Heart right ventricle (tissue), 16 donors: ENCODE results near the gene MBD3L2. TPM values are rescaled to one million over a fixed set of nuclear protein-coding genes. Genes with fewer than 3 reads are reported as not detected.
A peak's percentile ranks its signal among the peaks of the same experiment; 100 is the strongest.

ENCODE experiments used
- ATAC-seq, 8 donors: fragments of 200-7000 bp; cut with Tn5 transposase; one replicate each; pipeline ENCODE4 v1.9.1; 2020; ENCODE audit warnings: mild to moderate bottlenecking in 8 of 8, moderate library complexity in 8 of 8, moderate number of reproducible peaks in 1 of 8
- DNase-seq, 2 donors: peaks; one replicate each; pipeline ENCODE4 v3.0.0-alpha.2; 2020
- H3K27ac ChIP-seq, 10 donors: fragments of 200-600 bp; sonication (generic) in 2 of 10; one replicate each; pipeline versions ENCODE4 v1.5.0 to v1.8.0; 2020 to 2022; ENCODE audit warnings: mild to moderate bottlenecking in 3 of 10
- H3K27me3 ChIP-seq, 7 donors: fragments of 200-600 bp; one replicate each; pipeline ENCODE4 v1.8.0; 2021 to 2022; ENCODE audit warnings: mild to moderate bottlenecking in 2 of 7
- H3K36me3 ChIP-seq, 9 donors: fragments of 200-600 bp; sonication (generic) in 1 of 9; one replicate each; pipeline versions ENCODE4 v1.5.0 to v1.8.0; 2020 to 2022; ENCODE audit warnings: mild to moderate bottlenecking in 2 of 9
- H3K4me1 ChIP-seq, 9 donors: fragments of 200-600 bp; sonication (generic) in 1 of 9; one replicate each; pipeline versions ENCODE4 v1.5.0 to v1.8.0; 2020 to 2022; ENCODE audit warnings: mild to moderate bottlenecking in 4 of 9
- H3K4me3 ChIP-seq, 10 donors: fragments of 200-600 bp; sonication (generic) in 2 of 10; one replicate each; pipeline versions ENCODE4 v1.5.0 to v1.8.0; 2020 to 2022; ENCODE audit warnings: mild to moderate bottlenecking in 7 of 10, moderate library complexity in 2 of 10
- H3K9me3 ChIP-seq, 11 donors: fragments of 200-600 bp in 10 of 11; sonication (generic) in 2 of 11; one replicate each; pipeline versions ENCODE4 v1.5.0 to v1.8.0; 2013 to 2022; ENCODE audit warnings: mild to moderate bottlenecking in 2 of 11, control low read depth in 1 of 11, moderate library complexity in 1 of 11
- CTCF ChIP-seq, 9 donors: fragments of 200-600 bp; sonication (generic) in 2 of 9; IDR thresholded peaks; one replicate each; pipeline versions ENCODE4 v1.5.0 to v1.8.0; 2021 to 2022; ENCODE audit warnings: antibody characterized with exemption in 9 of 9, mild to moderate bottlenecking in 5 of 9, moderate library complexity in 1 of 9
- WGBS, 2 donors: extraction: QIAGEN DNeasy Blood & Tissue Kit; methylation state at CpG; one replicate each; pipeline ENCODE4 v1.1.7; 2013; ENCODE audit warnings: inconsistent platforms in 1 of 2; 5-methylcytosine and 5-hydroxymethylcytosine counted together
- intact Hi-C, 10 donors: fragments of 100-400 bp; cut with DNase I; formaldehyde crosslinking; loops; one replicate each; pipeline versions ENCODE4 v1.11.1 to v1.14.2; 2022
- polyA plus RNA-seq, 2 donors: library from polyadenylated mRNA; stranded (reverse); fragments of 200-250 nt; gene quantifications; one replicate each; pipeline ENCODE4 v1.2.3, GENCODE V29; 2013
- total RNA-seq, 10 donors: library from RNA; stranded (reverse); fragmentation: NEBNext Ultra II Directional in 3 of 10; extraction: Animal tissue kit (Norgen Biotek cat#: 25700) in 3 of 10; gene quantifications; one replicate each; pipeline versions ENCODE4 v1.2.1 to v1.2.4, GENCODE V29; 2021 to 2023
- donor health status: Arrhythmogenic right ventricular cardiomyopathy.
- donor health status: ischemic (EF 13 %, LVEDD 7.1; RV severe dilation, severe dysfunction).
- donor health status: healthy with polysubstance abuse.
- donor health status: DM: no; HTN: yes; CAD: no.
- donor health status: DM: no; HTN: no; CAD: no.
- donor health status: ischemic (EF 25% LVEDD 6.9; RV normal size, moderate dysfunction).
- donor health status: ischemic (EF 25% LVEDD 5.7; RV mildly dilated, moderate dysfunction).
- donor health status: healthy.
- donor health status: DM: yes; HTN: yes; CAD: no.
- donor health status: Ischemic cardiomyopathy.
- donor health status: ischemic (EF 35%, LVEDD 5.7; RV mildly dilated, moderate dysfunction).
- donor health status: nonischemic (EF 11% LVEDD 7.7; RV severe dilation, severe dysfunction).
- donor health status: DM: yes; HTN: yes; CAD: no.
- donor health status: PGD.
- donor health status: ischemic (EF 29% LVEDD 5.4; RV normal size, mild dysfunction).
- donor health status: nonischemic (EF 23%, LVEDD 6.1; RV moderate dilation, normal function).

MBD3L2 gene
- total and polyA plus RNA-seq, 12 donors = not detected

DNA sequence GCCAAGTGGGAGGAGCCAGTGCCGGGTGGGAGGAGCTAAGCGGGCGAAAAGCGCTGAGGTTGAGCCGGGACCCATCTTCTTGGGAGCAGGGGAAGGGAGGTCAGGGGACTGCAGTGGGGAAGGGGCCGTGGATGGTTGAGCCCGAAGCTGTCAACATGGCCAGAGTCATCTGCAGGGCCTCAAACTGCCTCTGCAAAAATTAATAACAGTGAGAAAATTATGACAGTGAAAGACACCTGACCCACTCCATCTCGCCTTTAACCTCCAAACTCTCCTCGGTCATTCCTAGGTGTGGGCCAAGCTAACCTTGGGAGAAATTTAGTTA, 50.4 kb downstream of the MBD3L2 start:
- Histone ChIP-seq H3K4me1 (peaks cover 0 to 21% (median 7%) of the 10 kb centered on the region in 9 donors), H3K9me3 (peaks cover 0 to 36% (median 6%) of the 10 kb centered on the region in 11 donors), H3K36me3 (peaks cover 0 to 5% (median 0%) of the 10 kb centered on the region in 9 donors), H3K4me3 (peak overlapping the region; percentile 46 to 89 (median 64)), H3K27ac (peak overlapping the region; percentile 83 to 99 (median 94)), H3K27me3 (no peaks in the 10 kb centered on the region)
- 12 to 13% methylated on average over 9 of the region's 9 CpGs for WGBS, 2 donors
- no peak for DNase-seq
- no peak for ATAC-seq
- intact Hi-C loops = loop anchor here in 1 of 10 donors (5.0 kb wide), 2 partner anchors 357 to 1322 kb away; no protein-coding TSS in a partner anchor
- TF ChIP-seq CTCF (IDR thresholded peaks at IDR 0.05) = no peak

Other genes with a start within 250 kb of the MBD3L2 start
- gene ADGRE1, start 161.7 kb upstream of the MBD3L2 start, total RNA-seq = 1 to 10 TPM in 1 of 10 donors, under 1 TPM in 7, not detected in 2; 0.10 to 4.8 (median 0.23) TPM
- gene ADGRE1, start 161.7 kb upstream of the MBD3L2 start, polyA plus RNA-seq = under 1 TPM in 1 of 2 donors, not detected in 1; 0.09 TPM
- gene MBD3L2B, start 27.9 kb upstream of the MBD3L2 start, total RNA-seq = not detected
- gene MBD3L2B, start 27.9 kb upstream of the MBD3L2 start, polyA plus RNA-seq = not detected
- not detected for gene MBD3L5, start 18.7 kb upstream of the MBD3L2 start, total RNA-seq
- not detected for gene MBD3L5, start 18.7 kb upstream of the MBD3L2 start, polyA plus RNA-seq
- gene MBD3L4, start 9.1 kb upstream of the MBD3L2 start, total RNA-seq = not detected
- gene MBD3L4, start 9.1 kb upstream of the MBD3L2 start, polyA plus RNA-seq = not detected
- not detected for gene MBD3L3, start 9.4 kb downstream of the MBD3L2 start, total RNA-seq
- not detected for gene MBD3L3, start 9.4 kb downstream of the MBD3L2 start, polyA plus RNA-seq
- gene ZNF557, start 20.4 kb downstream of the MBD3L2 start, total RNA-seq = 1 to 10 TPM; 3.4 to 5.8 (median 4.2) TPM
- 1 to 10 TPM; 1.1 to 2.5 TPM for gene ZNF557, start 20.4 kb downstream of the MBD3L2 start, polyA plus RNA-seq
- 100 to 1,000 TPM in 6 of 10 donors, 10 to 100 TPM in 4; 68.9 to 157 (median 103) TPM for gene INSR, start 245.1 kb downstream of the MBD3L2 start, total RNA-seq
- gene INSR, start 245.1 kb downstream of the MBD3L2 start, polyA plus RNA-seq = 10 to 100 TPM; 20.2 to 36.6 TPM